SW480 (cell line): ENCODE results near the gene CCDC149.

Experiments used
- DNase-seq: peaks from one replicate; pipeline ENCODE4 v3.0.0-alpha.2; 2016; ENCODE audit warnings: low spot score

CCDC149 gene

GRCh38 chr4:24912252-24913118 is at the start of gene CCDC149:
CCDC149 (minus strand) TSS chr4:24913042; CDS start chr4:24912864, 178 bp downstream.
- DNase-seq = peak; percentile 50

GRCh38 chr4:24957886-24958285 is 45.0 kb upstream of the CCDC149 start:
- no peak for DNase-seq

- DNase-seq = no peak
These were observed 43.9 kb upstream of the CCDC149 start for GRCh38 chr4:24956763-24957162.

GRCh38 chr4:24956091-24956490 is 43.2 kb upstream of the CCDC149 start:
- no peak for DNase-seq

- no peak for DNase-seq
These were observed 39.8 kb upstream of the CCDC149 start for GRCh38 chr4:24952667-24953066.

- DNase-seq = no peak
These were observed 37.1 kb upstream of the CCDC149 start for GRCh38 chr4:24949970-24950369.

- DNase-seq = no peak
These were observed 25.1 kb upstream of the CCDC149 start for GRCh38 chr4:24937917-24938281.

GRCh38 chr4:24937176-24937916 is 24.5 kb upstream of the CCDC149 start:
- no peak for DNase-seq

- no peak for DNase-seq
These were observed 23.0 kb upstream of the CCDC149 start for GRCh38 chr4:24935856-24936255.

GRCh38 chr4:24934311-24934710 is 21.5 kb upstream of the CCDC149 start:
- DNase-seq = no peak

- no peak for DNase-seq
These were observed 20.9 kb upstream of the CCDC149 start for GRCh38 chr4:24933684-24934275.

- no peak for DNase-seq
These were observed 19.8 kb upstream of the CCDC149 start for GRCh38 chr4:24932515-24933225.

- DNase-seq = no peak
These were observed 17.3 kb upstream of the CCDC149 start for GRCh38 chr4:24930151-24930550.

GRCh38 chr4:24928708-24929107 is 15.9 kb upstream of the CCDC149 start:
- no peak for DNase-seq

- DNase-seq = no peak
These were observed 14.2 kb upstream of the CCDC149 start for GRCh38 chr4:24927049-24927448.

- no peak for DNase-seq
These were observed 11.5 kb upstream of the CCDC149 start for GRCh38 chr4:24924309-24924781.

GRCh38 chr4:24923550-24923949 is 10.7 kb upstream of the CCDC149 start:
- DNase-seq = no peak

GRCh38 chr4:24923002-24923401 is 10.2 kb upstream of the CCDC149 start:
- no peak for DNase-seq

GRCh38 chr4:24922416-24922815 is 9.6 kb upstream of the CCDC149 start:
- DNase-seq = no peak

GRCh38 chr4:24921491-24921890 is 8.6 kb upstream of the CCDC149 start:
- DNase-seq = no peak

GRCh38 chr4:24920008-24920407 is 7.2 kb upstream of the CCDC149 start:
- no peak for DNase-seq
